GM18499 (cell line): ENCODE measurements around the gene GNAQ.

Experiments
- ATAC-seq: cut with Tn5 transposase; IDR thresholded peaks from one replicate; pipeline ENCODE4 v1.9.1; 2021; ENCODE audit warnings: moderate number of reproducible peaks; ENCODE audit not compliant: insufficient read depth, unreplicated experiment

GNAQ gene

GRCh38 chr9:77805810-77806209 is 225.8 kb downstream of the GNAQ start:
- ATAC-seq = no peak

- ATAC-seq = no peak
Observed at GRCh38 chr9:77803423-77803822, 228.2 kb downstream of the GNAQ start.

GRCh38 chr9:77802515-77803293 is 228.9 kb downstream of the GNAQ start:
- ATAC-seq = no peak

- no peak for ATAC-seq
Observed at GRCh38 chr9:77802064-77802463, 229.5 kb downstream of the GNAQ start.

GRCh38 chr9:77800924-77801551 is 230.6 kb downstream of the GNAQ start:
- no peak for ATAC-seq

- ATAC-seq = no peak
Observed at GRCh38 chr9:77798140-77798539, 233.5 kb downstream of the GNAQ start.

GRCh38 chr9:77794985-77795384 is 236.6 kb downstream of the GNAQ start:
- no peak for ATAC-seq

- no peak for ATAC-seq
Observed at GRCh38 chr9:77793849-77794248, 237.8 kb downstream of the GNAQ start.

- no peak for ATAC-seq
Observed at GRCh38 chr9:77789891-77790290, 241.7 kb downstream of the GNAQ start.

- no peak for ATAC-seq
Observed at GRCh38 chr9:77785341-77785740, 246.3 kb downstream of the GNAQ start.

- ATAC-seq = no peak
Observed at GRCh38 chr9:77783518-77783917, 248.1 kb downstream of the GNAQ start.

- no peak for ATAC-seq
Observed at GRCh38 chr9:77779010-77779409, 252.6 kb downstream of the GNAQ start.

- no peak for ATAC-seq
Observed at GRCh38 chr9:77773381-77773780, 258.2 kb downstream of the GNAQ start.

- ATAC-seq = no peak
Observed at GRCh38 chr9:77772646-77773045, 259.0 kb downstream of the GNAQ start.

GRCh38 chr9:77771171-77771570 is 260.4 kb downstream of the GNAQ start:
- no peak for ATAC-seq

GRCh38 chr9:77770340-77770739 is 261.3 kb downstream of the GNAQ start:
- ATAC-seq = no peak

- no peak for ATAC-seq
Observed at GRCh38 chr9:77769246-77769645, 262.4 kb downstream of the GNAQ start.

GRCh38 chr9:77766587-77766986 is 265.0 kb downstream of the GNAQ start:
- no peak for ATAC-seq

- ATAC-seq = no peak
Observed at GRCh38 chr9:77765781-77766259, 265.8 kb downstream of the GNAQ start.

- no peak for ATAC-seq
Observed at GRCh38 chr9:77764894-77765780, 266.5 kb downstream of the GNAQ start.

GRCh38 chr9:77763566-77763965 is 268.0 kb downstream of the GNAQ start:
- ATAC-seq = no peak
